PC-9 (cell line): ENCODE results near the gene RPL13. TPM values are rescaled to one million over a fixed set of nuclear protein-coding genes. Genes with fewer than 3 reads are reported as not detected.

Source experiments
- Bru-seq: library from RNA; stranded (reverse); fragments of 400-500 nt; gene quantifications from one replicate; lab custom pipeline; 2021; lab: Mats Ljungman, UMichigan
- BruChase-seq, 2 experiments: library from RNA; stranded (reverse); fragments of 400-500 nt; gene quantifications; one replicate each; lab custom pipeline; 2021; lab: Mats Ljungman, UMichigan
- BruUV-seq: library from RNA; stranded (reverse); fragments of 400-500 nt; replicated peaks from 2 replicates; lab custom pipeline; 2021; lab: Mats Ljungman, UMichigan
- CTCF ChIA-PET: fragments of 300-600 bp; sonication (Branson Sonifier 250); formaldehyde crosslinking; loops from one replicate; lab custom pipeline; 2022; ENCODE audit warnings: antibody characterized with exemption; lab: Charles Lee
- POLR2A ChIA-PET: fragments of 300-600 bp; sonication (Branson Sonifier 250); formaldehyde crosslinking; loops from one replicate; lab custom pipeline; 2022; ENCODE audit warnings: antibody characterized with exemption; ENCODE audit not compliant: unreplicated experiment; lab: Charles Lee
- DNase-seq, 2 experiments: peaks; one replicate each; pipeline versions ENCODE4 v3.0.0 to v3.0.0-alpha.2; 2015 to 2022; ENCODE audit warnings: mixed read lengths in 1 of 2
- H2AFZ ChIP-seq: fragments of 200-600 bp; sonication (generic); 2 replicates; pipeline ENCODE4 v1.8.1; 2017; ENCODE audit warnings: antibody characterized with exemption
- H3F3A ChIP-seq: fragments of 200-600 bp; sonication (generic); 2 replicates; pipeline ENCODE4 v1.8.1; 2017; ENCODE audit warnings: antibody characterized with exemption, mild to moderate bottlenecking, low read depth; ENCODE audit not compliant: insufficient read depth
- H3K27ac ChIP-seq: fragments of 200-600 bp; sonication (generic); 2 replicates; pipeline ENCODE4 v1.6.1; 2016; ENCODE audit warnings: mixed run types
- H3K27me3 ChIP-seq: fragments of 200-600 bp; sonication (generic); 2 replicates; pipeline ENCODE4 v1.6.1; 2016; ENCODE audit warnings: low read depth, mixed run types; ENCODE audit not compliant: insufficient read depth
- H3K36me3 ChIP-seq: fragments of 200-600 bp; sonication (generic); 2 replicates; pipeline ENCODE4 v1.6.1; 2016; ENCODE audit warnings: low read depth, mixed run types
- H3K4me1 ChIP-seq: fragments of 200-600 bp; sonication (generic); replicated peaks from 2 replicates; pipeline ENCODE4 v1.6.1; 2016; ENCODE audit warnings: mixed run types; ENCODE audit not compliant: insufficient read depth
- H3K4me2 ChIP-seq: fragments of 200-600 bp; sonication (generic); 2 replicates; pipeline ENCODE4 v1.6.1; 2017; ENCODE audit warnings: mixed run types
- H3K4me3 ChIP-seq: fragments of 200-600 bp; sonication (generic); 2 replicates; pipeline ENCODE4 v1.6.1; 2016; ENCODE audit warnings: mixed run types
- H3K79me2 ChIP-seq: fragments of 200-600 bp; sonication (generic); 2 replicates; pipeline ENCODE4 v1.6.1; 2017; ENCODE audit warnings: low read depth, mixed run types
- H3K9me2 ChIP-seq: fragments of 200-600 bp; sonication (generic); 2 replicates; pipeline ENCODE4 v1.8.1; 2017; ENCODE audit warnings: mild to moderate bottlenecking; ENCODE audit not compliant: insufficient read depth
- H3K9me3 ChIP-seq: fragments of 200-600 bp; sonication (generic); 2 replicates; pipeline ENCODE4 v1.8.1; 2016; ENCODE audit warnings: low read depth; ENCODE audit not compliant: insufficient read depth
- H4K20me1 ChIP-seq: fragments of 200-600 bp; sonication (generic); 2 replicates; pipeline ENCODE4 v1.8.1; 2017; ENCODE audit not compliant: insufficient read depth
- CTCF ChIP-seq: fragments of 200-600 bp; sonication (generic); conservative IDR thresholded peaks from 2 replicates; pipeline ENCODE4 v1.6.1; 2017; ENCODE audit warnings: mixed run types, antibody characterized with exemption, mild to moderate bottlenecking, moderate library complexity
- EZH2 ChIP-seq: fragments of 200-600 bp; sonication (generic); IDR thresholded peaks from 2 replicates; pipeline ENCODE4 v1.8.0; 2017; ENCODE audit warnings: antibody characterized with exemption, low read depth
- intact Hi-C: fragments of 100-400 bp; cut with micrococcal nuclease; formaldehyde crosslinking; loops from one replicate; pipeline ENCODE4 v1.10.0; 2022; ENCODE audit not compliant: unreplicated experiment
- long read RNA-seq: library from polyadenylated mRNA; stranded (forward); transcript quantifications from one replicate; pipeline ENCODE4 v2.0.0, GENCODE V29; 2022
- total RNA-seq: library from RNA; stranded (reverse); gene quantifications from 2 replicates; pipeline ENCODE4 v1.2.3, GENCODE V29; 2021

RPL13 gene
- total RNA-seq, result 2,045 and 3,124 TPM in 2 replicates
- Bru-seq, nascent RNA, result percentile 98 among the genes with signal in this experiment
- percentile 97 among the genes with signal in this experiment for BruChase-seq, experiment 1, labeled RNA remaining after a 2-hour chase
- percentile 99 among the genes with signal in this experiment for BruChase-seq, experiment 2, labeled RNA remaining after a 6-hour chase
- long read RNA-seq, full-length matches to known transcripts, result 2,098 of 2,165 reads
- long read RNA-seq, partial matches to known transcripts, result 15 of 2,165 reads
- long read RNA-seq, other reads (novel, unspliced or antisense), result 52 of 2,165 reads

- intact Hi-C loops, result loop anchor here (5.0 kb wide), 3 partner anchors 53 to 238 kb away; partner anchors contain the start of genes ANKRD11 and SPG7
- POLR2A ChIA-PET, result no interaction called here
- no peak for TF ChIP-seq EZH2
- TF ChIP-seq CTCF, result no peak
These were observed at the start of gene RPL13 for GRCh38 chr16:89560378-89561141. RPL13 (plus strand) TSS chr16:89560682; CDS start chr16:89560960, 278 bp downstream.

DNA sequence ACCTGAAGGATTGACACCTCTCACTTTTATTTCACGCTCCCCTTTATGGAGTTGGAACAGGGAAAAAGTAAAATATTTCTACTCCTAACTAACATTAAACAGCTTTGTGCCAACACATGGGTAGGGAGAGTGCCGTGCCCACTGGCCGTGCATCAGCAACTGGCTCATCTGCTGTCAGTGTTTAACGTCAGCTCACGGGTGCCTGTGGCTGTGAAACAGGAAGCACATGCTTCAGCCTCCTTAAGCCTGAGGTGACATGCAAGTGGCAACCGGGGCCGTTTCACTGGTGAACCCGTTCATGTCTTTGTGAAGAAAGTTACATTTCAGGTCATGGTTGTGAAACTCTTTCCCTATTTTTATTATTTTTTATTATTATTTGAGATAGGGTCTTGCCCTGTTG lies 49.1 kb upstream of the RPL13 start:
- no TSS peak for BruUV-seq
- H3K9me2 ChIP-seq, result no peaks in the 10 kb centered on the region
- no peak overlapping the region for H3K4me3 ChIP-seq
- no peak for TF ChIP-seq EZH2
- TF ChIP-seq CTCF, result no peak
- H3K4me2 ChIP-seq, result no peak overlapping the region
- peaks cover 13% of the 10 kb centered on the region for H4K20me1 ChIP-seq
- no peaks in the 10 kb centered on the region for H3K9me3 ChIP-seq
- H3F3A ChIP-seq, result peaks cover 21% of the 10 kb centered on the region; the same call in 1 of the 2 replicates
- peaks cover 11% of the 10 kb centered on the region for H3K36me3 ChIP-seq
- H2AFZ ChIP-seq, result no peak overlapping the region
- intact Hi-C loops, result no loop called here
- H3K4me1 ChIP-seq, result peaks cover 20% of the 10 kb centered on the region
- CTCF ChIA-PET, result interaction anchor here (1.0 kb wide), 1 partner anchor 264 kb away, joined by 4 read pairs; no protein-coding TSS in a partner anchor
- H3K27me3 ChIP-seq, result no peaks in the 10 kb centered on the region
- no peak for DNase-seq
- POLR2A ChIA-PET, result no interaction called here
- no peak overlapping the region for H3K27ac ChIP-seq
- H3K79me2 ChIP-seq, result peaks cover 51% of the 10 kb centered on the region

More at GRCh38 chr16:89560378-89561141, at the start of gene RPL13:
- Histone ChIP-seq H3K4me1 (peaks cover 49% of the 10 kb centered on the region), H3K79me2 (peaks cover 48% of the 10 kb centered on the region), H3F3A (peaks cover 85% of the 10 kb centered on the region), H2AFZ (0 out of 2 replicates have a peak within 1 kb of the TSS, but pooled peaks have one; percentile 83), H3K9me2 (no peaks in the 10 kb centered on the region), H4K20me1 (peaks cover 40% of the 10 kb centered on the region), H3K9me3 (no peaks in the 10 kb centered on the region), H3K4me3 (peak within 1 kb of the TSS; percentile 92), H3K4me2 (peak within 1 kb of the TSS; percentile 98), H3K36me3 (peaks cover 34% of the 10 kb centered on the region), H3K27ac (peak within 1 kb of the TSS; percentile 96), H3K27me3 (no peaks in the 10 kb centered on the region)
- CTCF ChIA-PET, result no interaction called here
- DNase-seq, result peak; percentile 91 to 95
- BruUV-seq, result no TSS peak

DNA sequence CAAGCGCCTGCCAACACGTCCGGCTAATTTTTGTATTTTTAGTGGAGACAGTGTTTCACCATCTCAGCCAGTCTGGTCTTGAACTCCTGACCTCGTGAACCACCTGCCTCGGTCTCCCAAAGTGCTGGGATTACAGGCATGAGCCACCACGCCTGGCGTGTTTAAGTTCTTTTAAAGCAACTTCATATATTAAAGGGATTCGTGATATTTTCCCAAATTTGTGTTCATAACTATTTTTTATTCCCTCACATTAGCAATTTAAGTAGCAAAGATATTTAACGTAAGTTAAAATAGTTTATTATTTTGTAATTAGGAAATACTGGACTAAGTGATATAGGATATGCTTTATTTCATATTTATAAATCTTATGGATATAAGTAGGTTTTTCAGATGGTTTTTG lies 48.0 kb upstream of the RPL13 start:
- Histone ChIP-seq H3K27me3 (no peaks in the 10 kb centered on the region), H3K27ac (no peak overlapping the region), H3F3A (peaks cover 12% of the 10 kb centered on the region; the same call in 1 of the 2 replicates), H3K4me1 (peaks cover 12% of the 10 kb centered on the region), H3K9me2 (no peaks in the 10 kb centered on the region), H2AFZ (no peak overlapping the region), H3K9me3 (no peaks in the 10 kb centered on the region), H3K79me2 (peaks cover 47% of the 10 kb centered on the region), H3K4me3 (no peak overlapping the region), H3K36me3 (peaks cover 11% of the 10 kb centered on the region), H3K4me2 (no peak overlapping the region), H4K20me1 (peaks cover 13% of the 10 kb centered on the region)
- ChIA-PET POLR2A (no interaction called here), CTCF (no interaction called here)
- BruUV-seq, result no TSS peak
- intact Hi-C loops, result no loop called here
- no peak for DNase-seq
- TF ChIP-seq CTCF, result no peak
- no peak for TF ChIP-seq EZH2
